HUES48 (cell line): Measurements from ENCODE around the gene RPTOR.

Experiments
- H3K27ac ChIP-seq: one replicate; pipeline ENCODE4 v1.7.0; 2013; ENCODE audit warnings: low read depth, low read length, inconsistent platforms
- H3K27me3 ChIP-seq: 2 replicates; pipeline ENCODE4 v1.6.1; 2013; ENCODE audit warnings: mild to moderate bottlenecking, low read length; ENCODE audit not compliant: control insufficient read depth, insufficient read depth
- H3K36me3 ChIP-seq: 2 replicates; pipeline ENCODE4 v1.6.1; 2013; ENCODE audit warnings: low read length; ENCODE audit not compliant: control insufficient read depth, insufficient read depth
- H3K4me1 ChIP-seq: 2 replicates; pipeline ENCODE4 v1.6.1; 2013; ENCODE audit warnings: mild to moderate bottlenecking, low read length; ENCODE audit not compliant: control insufficient read depth, insufficient read depth
- H3K4me3 ChIP-seq: 2 replicates; pipeline ENCODE4 v1.5.1; 2013; ENCODE audit warnings: mild to moderate bottlenecking, low read depth, low read length
- H3K9ac ChIP-seq: 2 replicates; pipeline ENCODE4 v1.6.1; 2013; ENCODE audit warnings: mild to moderate bottlenecking, low read depth, low read length, moderate library complexity
- H3K9me3 ChIP-seq: 2 replicates; pipeline ENCODE4 v1.6.1; 2013; ENCODE audit warnings: low read length; ENCODE audit not compliant: control insufficient read depth, insufficient read depth

The RPTOR gene

DNA sequence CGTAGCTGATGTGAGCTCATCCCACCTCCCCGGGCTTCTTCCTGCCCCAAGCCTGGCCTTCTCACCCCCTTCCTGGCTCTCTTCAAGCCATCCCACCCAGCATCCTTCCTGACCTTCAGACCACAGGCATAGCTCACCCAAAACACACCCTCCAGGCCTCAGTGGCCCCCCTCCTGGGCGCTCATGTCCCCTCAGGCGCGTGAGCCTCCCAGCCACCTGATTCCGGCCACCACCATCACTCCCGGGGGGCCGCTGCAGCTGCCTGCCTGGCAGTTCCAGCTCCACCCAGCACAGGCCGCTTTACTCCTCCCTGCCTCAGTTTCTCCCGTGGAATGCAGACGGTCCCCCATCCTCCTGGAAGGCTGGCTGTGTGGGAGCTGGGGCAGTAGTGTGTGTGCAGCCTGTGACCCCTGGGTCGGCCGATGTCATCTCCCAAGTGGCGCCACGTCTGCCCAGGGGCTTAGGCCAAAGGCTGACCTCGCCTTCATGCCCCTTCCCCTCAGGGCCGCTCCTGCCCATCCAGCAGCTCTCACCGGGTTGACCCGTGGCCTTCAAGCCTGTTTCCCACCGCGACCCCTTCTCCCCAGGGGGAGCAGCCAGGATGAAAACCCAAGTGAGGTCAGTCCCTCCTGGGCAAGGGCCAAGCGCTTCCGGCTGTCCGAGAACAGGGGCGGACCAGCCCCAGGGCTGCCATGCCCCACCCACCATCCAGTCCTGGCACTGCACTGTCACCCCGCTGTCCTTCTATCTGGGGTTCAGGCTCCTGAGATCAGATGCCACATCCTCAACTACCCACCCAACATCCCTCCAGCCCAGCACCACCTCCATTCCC lies 435.1 kb downstream of the RPTOR start:
- Histone ChIP-seq H3K9me3 (no peaks in the 10 kb centered on the region), H3K9ac (no peak overlapping the region), H3K27me3 (peaks cover 13% of the 10 kb centered on the region), H3K27ac (no peak overlapping the region), H3K4me3 (no peak overlapping the region), H3K4me1 (no peaks in the 10 kb centered on the region), H3K36me3 (no peaks in the 10 kb centered on the region)

- H3K4me1 ChIP-seq, result no peaks in the 10 kb centered on the region
- H3K27ac ChIP-seq, result no peak overlapping the region
- no peak overlapping the region; the same call in 1 of the 2 replicates for H3K4me3 ChIP-seq
- H3K36me3 ChIP-seq, result no peaks in the 10 kb centered on the region
- H3K27me3 ChIP-seq, result peaks cover 13% of the 10 kb centered on the region
- H3K9me3 ChIP-seq, result no peaks in the 10 kb centered on the region
- H3K9ac ChIP-seq, result no peak overlapping the region
Measured at GRCh38 chr17:80980397-80981061, 435.9 kb downstream of the RPTOR start.

DNA sequence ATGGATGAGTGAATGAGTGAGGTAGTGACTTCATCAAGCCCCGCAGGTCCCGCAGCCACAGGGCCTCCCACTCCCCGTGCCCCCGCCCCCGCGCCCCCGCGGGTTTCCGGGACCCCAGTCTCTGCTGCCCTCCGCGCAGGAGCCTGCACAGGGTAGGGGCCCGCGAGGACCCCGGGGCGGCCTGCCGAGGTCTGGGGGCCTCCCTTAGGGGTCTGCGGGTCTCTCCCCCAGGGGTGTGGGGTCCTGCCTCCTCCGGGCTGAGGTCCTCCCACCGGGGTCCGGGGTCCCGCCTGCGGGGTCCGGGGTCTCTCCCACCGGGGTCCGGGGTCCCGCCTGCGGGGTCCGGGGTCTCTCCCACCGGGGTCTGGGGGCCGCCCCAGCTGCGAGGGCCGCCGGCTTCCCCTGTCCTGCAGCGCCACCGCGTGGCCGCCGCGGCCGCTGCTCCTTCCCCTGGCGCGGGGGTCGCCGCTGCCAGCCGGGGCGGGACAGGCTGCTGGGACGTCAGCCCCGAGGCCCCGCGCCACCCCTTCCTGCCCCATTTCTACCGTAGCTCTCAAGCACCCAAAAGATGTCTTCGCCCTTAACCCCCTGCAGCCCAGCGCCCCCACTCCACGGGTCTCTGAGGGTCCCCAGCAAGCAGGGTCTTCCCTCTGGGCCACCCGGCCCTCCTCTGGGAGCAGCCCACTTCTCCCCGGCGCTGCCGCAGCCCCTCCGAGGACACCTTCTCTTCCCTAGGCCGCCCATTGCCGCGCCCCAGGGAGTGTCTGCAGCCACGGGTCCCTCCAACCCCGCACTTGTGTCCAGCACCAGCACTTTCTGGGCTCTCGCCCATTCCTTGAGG lies 436.6 kb downstream of the RPTOR start:
- H3K36me3 ChIP-seq, result no peaks in the 10 kb centered on the region
- H3K27me3 ChIP-seq, result peaks cover 13% of the 10 kb centered on the region
- H3K4me1 ChIP-seq, result no peaks in the 10 kb centered on the region
- no peak overlapping the region for H3K9ac ChIP-seq
- no peak overlapping the region for H3K27ac ChIP-seq
- H3K9me3 ChIP-seq, result no peaks in the 10 kb centered on the region
- peak overlapping the region; percentile 54 for H3K4me3 ChIP-seq

DNA sequence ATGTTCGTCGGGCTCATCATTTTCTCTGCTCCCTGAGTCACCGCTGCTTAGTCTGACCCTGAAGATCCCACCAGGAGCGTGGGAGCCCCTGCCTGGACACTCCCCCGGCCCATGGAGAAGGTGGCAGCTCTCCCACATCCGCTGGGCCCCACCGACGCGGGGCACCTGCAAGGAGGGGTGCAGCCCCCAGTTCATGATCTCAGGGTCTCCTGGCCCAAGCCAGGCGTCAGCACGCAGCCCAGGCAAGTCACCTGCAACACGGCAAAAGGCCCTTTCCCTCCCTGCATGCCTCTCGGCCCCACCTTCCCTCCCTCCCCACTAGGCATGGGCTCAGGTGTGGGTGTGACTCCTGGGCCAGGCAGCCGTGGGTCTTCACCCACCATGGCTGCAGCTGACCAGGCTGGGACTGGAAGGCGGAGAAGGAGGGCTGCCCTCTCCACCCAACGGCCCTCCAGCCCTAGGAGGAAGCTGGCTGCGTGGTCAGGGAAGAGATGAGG lies 437.3 kb downstream of the RPTOR start:
- Histone ChIP-seq H3K9me3 (no peaks in the 10 kb centered on the region), H3K4me1 (no peaks in the 10 kb centered on the region), H3K27ac (no peak overlapping the region), H3K27me3 (peaks cover 13% of the 10 kb centered on the region), H3K4me3 (no peak overlapping the region; the same call in 1 of the 2 replicates), H3K36me3 (no peaks in the 10 kb centered on the region), H3K9ac (no peak overlapping the region)

DNA sequence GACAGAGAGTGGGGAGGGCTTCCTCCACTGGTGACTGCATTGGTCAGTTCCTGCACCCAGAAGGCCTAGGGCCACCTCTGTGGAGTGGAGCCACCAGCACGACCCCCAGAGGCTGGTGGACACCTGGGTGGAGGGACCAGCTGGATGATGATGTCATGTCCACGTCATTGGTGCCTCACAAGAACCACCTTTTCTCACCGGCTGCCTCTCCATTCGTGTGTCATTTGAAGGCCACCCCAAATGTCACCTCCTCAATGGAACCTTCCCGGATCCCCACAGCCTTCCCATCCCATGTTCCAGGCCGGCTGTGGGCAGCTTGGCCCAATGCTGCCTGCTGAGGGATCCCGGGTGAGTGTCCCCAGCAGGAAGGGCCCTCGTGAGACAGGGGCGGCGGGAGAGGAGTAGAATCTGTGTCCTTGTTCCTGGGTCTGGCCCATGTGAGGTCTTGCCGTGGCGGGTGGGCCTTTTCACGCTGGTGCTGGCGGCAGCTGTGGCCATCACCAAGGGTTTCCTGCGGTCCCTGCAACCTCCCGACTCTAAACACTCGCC lies 437.9 kb downstream of the RPTOR start:
- H3K27me3 ChIP-seq, result peaks cover 13% of the 10 kb centered on the region

GRCh38 chr17:80983545-80983944 lies 438.9 kb downstream of the RPTOR start:
- H3K9me3 ChIP-seq, result no peaks in the 10 kb centered on the region
- no peaks in the 10 kb centered on the region for H3K36me3 ChIP-seq
- H3K4me3 ChIP-seq, result no peak overlapping the region
- H3K27ac ChIP-seq, result no peak overlapping the region
- H3K27me3 ChIP-seq, result peaks cover 13% of the 10 kb centered on the region
- no peak overlapping the region for H3K9ac ChIP-seq
- H3K4me1 ChIP-seq, result no peaks in the 10 kb centered on the region

More for the DNA sequence above, 437.9 kb downstream of the RPTOR start:
- Histone ChIP-seq H3K36me3 (no peaks in the 10 kb centered on the region), H3K27ac (no peak overlapping the region), H3K9me3 (no peaks in the 10 kb centered on the region), H3K4me3 (no peak overlapping the region), H3K4me1 (no peaks in the 10 kb centered on the region), H3K9ac (no peak overlapping the region)

DNA sequence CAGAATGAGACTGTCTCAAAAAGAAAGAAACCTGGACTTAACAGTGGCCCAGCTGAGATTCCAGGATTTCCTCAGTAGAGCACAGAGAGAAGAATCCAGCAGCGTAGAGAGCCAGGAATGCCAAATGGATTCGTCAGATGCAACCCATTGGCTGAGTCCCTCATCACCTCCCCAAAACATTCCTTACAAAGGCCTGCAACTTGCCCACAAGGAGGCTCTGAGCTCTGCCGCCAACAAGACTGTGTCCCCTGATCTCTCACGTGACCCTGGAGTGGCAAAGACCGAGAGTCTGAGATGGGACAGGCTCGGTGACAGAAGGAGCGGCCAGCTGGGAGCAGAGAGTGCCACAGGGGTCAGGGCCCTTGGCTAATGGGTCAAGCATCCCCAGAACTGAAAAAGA lies 440.1 kb downstream of the RPTOR start:
- Histone ChIP-seq H3K9ac (no peak overlapping the region), H3K27ac (no peak overlapping the region), H3K36me3 (no peaks in the 10 kb centered on the region), H3K4me1 (no peaks in the 10 kb centered on the region), H3K4me3 (no peak overlapping the region), H3K9me3 (no peaks in the 10 kb centered on the region), H3K27me3 (peaks cover 13% of the 10 kb centered on the region)

- Histone ChIP-seq H3K27me3 (peaks cover 13% of the 10 kb centered on the region), H3K36me3 (no peaks in the 10 kb centered on the region), H3K9ac (no peak overlapping the region), H3K4me1 (no peaks in the 10 kb centered on the region), H3K4me3 (no peak overlapping the region), H3K27ac (no peak overlapping the region), H3K9me3 (no peaks in the 10 kb centered on the region)
Measured at GRCh38 chr17:80986046-80986445, 441.4 kb downstream of the RPTOR start.

DNA sequence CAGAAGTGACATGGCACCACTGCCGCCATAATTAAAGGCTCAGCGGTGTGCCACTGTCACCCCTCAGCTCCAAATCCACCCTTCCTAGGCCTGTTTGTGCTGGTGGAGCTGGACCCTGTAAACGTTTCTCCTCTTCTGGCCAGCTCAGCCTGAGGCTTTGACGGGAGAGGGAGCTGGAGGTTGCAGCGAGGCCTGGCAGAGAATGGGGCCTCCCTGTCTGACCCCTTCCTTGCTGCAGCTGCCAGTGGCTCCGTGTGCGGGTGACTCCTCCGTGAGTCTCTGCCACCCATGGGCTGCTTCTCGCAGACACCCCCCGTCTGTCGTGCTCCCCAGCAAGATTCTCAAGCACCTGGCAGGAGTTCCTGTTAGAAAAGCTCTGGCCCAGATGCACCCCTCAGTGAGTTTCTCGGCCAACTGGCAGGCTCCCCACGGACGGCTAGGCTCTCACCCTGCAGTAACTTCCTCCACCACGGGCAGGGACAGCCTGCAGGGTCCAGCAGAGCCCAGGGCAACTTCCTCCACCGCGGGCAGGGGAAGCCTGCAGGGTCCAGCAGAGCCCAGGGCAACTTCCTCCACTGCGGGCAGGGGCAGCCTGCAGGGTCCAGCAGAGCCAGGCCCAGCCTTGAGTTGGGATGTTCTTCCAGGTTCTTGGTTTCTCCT lies 442.3 kb downstream of the RPTOR start:
- Histone ChIP-seq H3K4me3 (no peak overlapping the region), H3K27me3 (peaks cover 8% of the 10 kb centered on the region; the same call in 1 of the 2 replicates), H3K9ac (no peak overlapping the region), H3K4me1 (no peaks in the 10 kb centered on the region), H3K27ac (no peak overlapping the region), H3K9me3 (no peaks in the 10 kb centered on the region), H3K36me3 (no peaks in the 10 kb centered on the region)

GRCh38 chr17:80987941-80988461 lies 443.4 kb downstream of the RPTOR start:
- Histone ChIP-seq H3K9ac (no peak overlapping the region), H3K27me3 (no peaks in the 10 kb centered on the region; the same call in 1 of the 2 replicates), H3K9me3 (no peaks in the 10 kb centered on the region), H3K27ac (no peak overlapping the region), H3K4me3 (no peak overlapping the region), H3K4me1 (no peaks in the 10 kb centered on the region; the same call in 1 of the 2 replicates), H3K36me3 (no peaks in the 10 kb centered on the region)
